ENCODE data around the gene ERBB4.

DNA sequence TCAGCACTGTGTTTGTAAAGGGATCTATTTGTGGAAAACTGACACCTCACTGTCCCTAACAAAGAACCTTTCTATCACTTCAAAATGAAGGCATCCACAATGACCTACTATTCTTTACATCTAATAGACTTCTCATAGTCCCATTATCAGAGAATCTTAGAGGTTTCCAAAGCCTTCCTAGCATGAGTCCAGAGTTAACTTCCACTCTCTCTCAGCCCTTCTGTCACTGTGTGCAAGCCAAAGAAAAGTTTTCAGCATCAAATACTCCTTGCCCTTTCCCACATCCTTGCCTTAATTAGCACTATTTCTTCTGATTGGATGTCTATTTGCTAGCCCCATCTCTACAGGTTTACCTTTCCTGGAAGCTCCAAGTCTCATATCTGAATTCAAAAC is 178.5 kb downstream of the ERBB4 start:
- TF ChIP-seq, protein P1, sequence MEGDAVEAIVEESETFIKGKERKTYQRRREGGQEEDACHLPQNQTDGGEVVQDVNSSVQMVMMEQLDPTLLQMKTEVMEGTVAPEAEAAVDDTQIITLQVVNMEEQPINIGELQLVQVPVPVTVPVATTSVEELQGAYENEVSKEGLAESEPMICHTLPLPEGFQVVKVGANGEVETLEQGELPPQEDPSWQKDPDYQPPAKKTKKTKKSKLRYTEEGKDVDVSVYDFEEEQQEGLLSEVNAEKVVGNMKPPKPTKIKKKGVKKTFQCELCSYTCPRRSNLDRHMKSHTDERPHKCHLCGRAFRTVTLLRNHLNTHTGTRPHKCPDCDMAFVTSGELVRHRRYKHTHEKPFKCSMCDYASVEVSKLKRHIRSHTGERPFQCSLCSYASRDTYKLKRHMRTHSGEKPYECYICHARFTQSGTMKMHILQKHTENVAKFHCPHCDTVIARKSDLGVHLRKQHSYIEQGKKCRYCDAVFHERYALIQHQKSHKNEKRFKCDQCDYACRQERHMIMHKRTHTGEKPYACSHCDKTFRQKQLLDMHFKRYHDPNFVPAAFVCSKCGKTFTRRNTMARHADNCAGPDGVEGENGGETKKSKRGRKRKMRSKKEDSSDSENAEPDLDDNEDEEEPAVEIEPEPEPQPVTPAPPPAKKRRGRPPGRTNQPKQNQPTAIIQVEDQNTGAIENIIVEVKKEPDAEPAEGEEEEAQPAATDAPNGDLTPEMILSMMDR (IDR thresholded peaks at IDR 0.05) = no peak
- TF ChIP-seq POLR2A (IDR thresholded peaks at IDR 0.05; ENCODE audit: low read length) = no peak
- no peak for TF ChIP-seq EP300 (IDR thresholded peaks at IDR 0.05)
- TF ChIP-seq MYC (IDR thresholded peaks at IDR 0.05; ENCODE audit: borderline replicate concordance, low read length) = no peak
- TF ChIP-seq ZFP36 (IDR thresholded peaks at IDR 0.05; ENCODE audit: borderline replicate concordance, partially characterized antibody) = no peak
- TF ChIP-seq, protein P2, sequence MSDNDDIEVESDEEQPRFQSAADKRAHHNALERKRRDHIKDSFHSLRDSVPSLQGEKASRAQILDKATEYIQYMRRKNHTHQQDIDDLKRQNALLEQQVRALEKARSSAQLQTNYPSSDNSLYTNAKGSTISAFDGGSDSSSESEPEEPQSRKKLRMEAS (IDR thresholded peaks at IDR 0.05) = no peak
- TF ChIP-seq, protein P3, sequence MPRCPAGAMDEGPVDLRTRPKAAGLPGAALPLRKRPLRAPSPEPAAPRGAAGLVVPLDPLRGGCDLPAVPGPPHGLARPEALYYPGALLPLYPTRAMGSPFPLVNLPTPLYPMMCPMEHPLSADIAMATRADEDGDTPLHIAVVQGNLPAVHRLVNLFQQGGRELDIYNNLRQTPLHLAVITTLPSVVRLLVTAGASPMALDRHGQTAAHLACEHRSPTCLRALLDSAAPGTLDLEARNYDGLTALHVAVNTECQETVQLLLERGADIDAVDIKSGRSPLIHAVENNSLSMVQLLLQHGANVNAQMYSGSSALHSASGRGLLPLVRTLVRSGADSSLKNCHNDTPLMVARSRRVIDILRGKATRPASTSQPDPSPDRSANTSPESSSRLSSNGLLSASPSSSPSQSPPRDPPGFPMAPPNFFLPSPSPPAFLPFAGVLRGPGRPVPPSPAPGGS (IDR thresholded peaks at IDR 0.05) = no peak
- no peak for TF ChIP-seq HDAC2 (IDR thresholded peaks at IDR 0.05)
- TF ChIP-seq, protein P4, sequence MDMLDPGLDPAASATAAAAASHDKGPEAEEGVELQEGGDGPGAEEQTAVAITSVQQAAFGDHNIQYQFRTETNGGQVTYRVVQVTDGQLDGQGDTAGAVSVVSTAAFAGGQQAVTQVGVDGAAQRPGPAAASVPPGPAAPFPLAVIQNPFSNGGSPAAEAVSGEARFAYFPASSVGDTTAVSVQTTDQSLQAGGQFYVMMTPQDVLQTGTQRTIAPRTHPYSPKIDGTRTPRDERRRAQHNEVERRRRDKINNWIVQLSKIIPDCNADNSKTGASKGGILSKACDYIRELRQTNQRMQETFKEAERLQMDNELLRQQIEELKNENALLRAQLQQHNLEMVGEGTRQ (IDR thresholded peaks at IDR 0.05) = no peak
- TF ChIP-seq CBX8 (IDR thresholded peaks at IDR 0.05) = no peak
- TF ChIP-seq NR3C1 (IDR thresholded peaks at IDR 0.05) = no peak
- TF ChIP-seq CHD4 (IDR thresholded peaks at IDR 0.05; ENCODE audit: borderline replicate concordance) = no peak
- TF ChIP-seq KDM5A (IDR thresholded peaks at IDR 0.05) = no peak
- TF ChIP-seq RARB (CRISPR knock-in tag; IDR thresholded peaks at IDR 0.05) = no peak
